Activated CD8-positive, alpha-beta memory T cell treated with anti-CD3 and anti-CD28 coated beads for 4 hours (primary cell): ENCODE results near the gene SSBP3.

Experiments used
- DNase-seq, 2 donors: peaks; one replicate each; pipeline ENCODE4 v3.0.0-alpha.2; 2020; ENCODE audit warnings: low read depth in 2 of 2

The SSBP3 gene

GRCh38 chr1:54284781-54285529 is 121.2 kb downstream of the SSBP3 start:
- DNase-seq, result no peak

- DNase-seq, result no peak
Measured at GRCh38 chr1:54283635-54284385, 122.4 kb downstream of the SSBP3 start.

GRCh38 chr1:54282101-54282847 is 123.9 kb downstream of the SSBP3 start:
- no peak for DNase-seq

GRCh38 chr1:54280651-54281050 is 125.5 kb downstream of the SSBP3 start:
- DNase-seq, result no peak

GRCh38 chr1:54279457-54279856 is 126.7 kb downstream of the SSBP3 start:
- DNase-seq, result no peak

- no peak for DNase-seq
Measured at GRCh38 chr1:54278941-54279422, 127.2 kb downstream of the SSBP3 start.

GRCh38 chr1:54277451-54278341 is 128.5 kb downstream of the SSBP3 start:
- no peak for DNase-seq

- DNase-seq, result no peak
Measured at GRCh38 chr1:54276617-54277450, 129.4 kb downstream of the SSBP3 start.

- no peak for DNase-seq
Measured at GRCh38 chr1:54275349-54275748, 130.8 kb downstream of the SSBP3 start.

- no peak for DNase-seq
Measured at GRCh38 chr1:54274881-54275280, 131.3 kb downstream of the SSBP3 start.

- no peak for DNase-seq
Measured at GRCh38 chr1:54274448-54274847, 131.7 kb downstream of the SSBP3 start.

- DNase-seq, result no peak
Measured at GRCh38 chr1:54273795-54274163, 132.4 kb downstream of the SSBP3 start.

GRCh38 chr1:54273092-54273794 is 133.0 kb downstream of the SSBP3 start:
- no peak for DNase-seq

GRCh38 chr1:54272772-54273091 is 133.5 kb downstream of the SSBP3 start:
- no peak for DNase-seq

- DNase-seq, result no peak
Measured at GRCh38 chr1:54272134-54272533, 134.1 kb downstream of the SSBP3 start.

GRCh38 chr1:54271341-54271740 is 134.9 kb downstream of the SSBP3 start:
- DNase-seq, result no peak

- no peak for DNase-seq
Measured at GRCh38 chr1:54270543-54270942, 135.7 kb downstream of the SSBP3 start.

- no peak for DNase-seq
Measured at GRCh38 chr1:54268762-54269297, 137.4 kb downstream of the SSBP3 start.

- no peak for DNase-seq
Measured at GRCh38 chr1:54267815-54268761, 138.1 kb downstream of the SSBP3 start.
